Peyer's patch (tissue), 4 donors: ENCODE data around the gene ETNK1.

Experiments used
- POLR2A ChIP-seq, 2 donors: fragments of 450-650 bp; IDR thresholded peaks; one replicate each; pipeline ENCODE4 v1.5.1; 2017; ENCODE audit warnings: antibody characterized with exemption in 2 of 2, mild to moderate bottlenecking in 2 of 2, moderate library complexity in 2 of 2
- TF ChIP-seq, protein P1 (sequence below), 6 experiments: fragments of 450-650 bp in 4 of 6; fragments of 200-600 bp in 2 of 6; sonication (generic) in 1 of 6; IDR thresholded peaks; one replicate each; pipeline ENCODE4 v1.5.1; 2017 to 2019; ENCODE audit warnings: antibody characterized with exemption in 6 of 6, mild to moderate bottlenecking in 3 of 6, moderate library complexity in 1 of 6

GRCh38 chr12:22684140-22685118 lies 59.5 kb downstream of the ETNK1 start:
- no peak for TF ChIP-seq POLR2A (IDR thresholded peaks at IDR 0.05)
- TF ChIP-seq, protein P1, sequence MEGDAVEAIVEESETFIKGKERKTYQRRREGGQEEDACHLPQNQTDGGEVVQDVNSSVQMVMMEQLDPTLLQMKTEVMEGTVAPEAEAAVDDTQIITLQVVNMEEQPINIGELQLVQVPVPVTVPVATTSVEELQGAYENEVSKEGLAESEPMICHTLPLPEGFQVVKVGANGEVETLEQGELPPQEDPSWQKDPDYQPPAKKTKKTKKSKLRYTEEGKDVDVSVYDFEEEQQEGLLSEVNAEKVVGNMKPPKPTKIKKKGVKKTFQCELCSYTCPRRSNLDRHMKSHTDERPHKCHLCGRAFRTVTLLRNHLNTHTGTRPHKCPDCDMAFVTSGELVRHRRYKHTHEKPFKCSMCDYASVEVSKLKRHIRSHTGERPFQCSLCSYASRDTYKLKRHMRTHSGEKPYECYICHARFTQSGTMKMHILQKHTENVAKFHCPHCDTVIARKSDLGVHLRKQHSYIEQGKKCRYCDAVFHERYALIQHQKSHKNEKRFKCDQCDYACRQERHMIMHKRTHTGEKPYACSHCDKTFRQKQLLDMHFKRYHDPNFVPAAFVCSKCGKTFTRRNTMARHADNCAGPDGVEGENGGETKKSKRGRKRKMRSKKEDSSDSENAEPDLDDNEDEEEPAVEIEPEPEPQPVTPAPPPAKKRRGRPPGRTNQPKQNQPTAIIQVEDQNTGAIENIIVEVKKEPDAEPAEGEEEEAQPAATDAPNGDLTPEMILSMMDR (IDR thresholded peaks at IDR 0.05), result peak; percentile 8 to 54 (median 44)
